H7 (cell line): ENCODE data around the gene PBX3. TPM values are rescaled to one million over a fixed set of nuclear protein-coding genes. Genes with fewer than 3 reads are reported as not detected.
A peak's percentile ranks its signal among the peaks of the same experiment; 100 is the strongest.

Source experiments
- DNase-seq: peaks from one replicate; pipeline ENCODE4 v3.0.0; 2012
- H3K27me3 ChIP-seq: 2 replicates; pipeline ENCODE4 v1.6.0; 2011; ENCODE audit warnings: mild to moderate bottlenecking, low read length; ENCODE audit not compliant: control insufficient read depth, insufficient read depth
- H3K36me3 ChIP-seq: replicated peaks from 2 replicates; pipeline ENCODE4 v1.5.1; 2011; ENCODE audit warnings: low read length; ENCODE audit not compliant: control insufficient read depth, insufficient read depth
- H3K4me3 ChIP-seq: 2 replicates; pipeline ENCODE4 v1.5.1; 2011; ENCODE audit warnings: low read depth, mild to moderate bottlenecking, control low read depth, low read length, moderate library complexity; ENCODE audit not compliant: insufficient read depth
- total RNA-seq: library from RNA; depleted of rRNA; stranded (reverse); fragments of >200 nt; shearing (Covaris generic); gene quantifications from 2 replicates; pipeline ENCODE4 v1.2.3, GENCODE V29; 2014

The PBX3 gene
- total RNA-seq, 1 experiment from 2014 or later, result 46.9 TPM

GRCh38 chr9:125949703-125950460, 202.7 kb downstream of the PBX3 start:
- Histone ChIP-seq H3K36me3 (no peaks in the 10 kb centered on the region), H3K27me3 (no peaks in the 10 kb centered on the region), H3K4me3 (no peak overlapping the region)
- DNase-seq, result no peak

GRCh38 chr9:125950880-125951471, 203.8 kb downstream of the PBX3 start:
- Histone ChIP-seq H3K36me3 (no peaks in the 10 kb centered on the region), H3K27me3 (no peaks in the 10 kb centered on the region), H3K4me3 (no peak overlapping the region)
- DNase-seq, result peak; percentile 65

- DNase-seq, result no peak
- no peaks in the 10 kb centered on the region for H3K27me3 ChIP-seq
- H3K36me3 ChIP-seq, result no peaks in the 10 kb centered on the region
- H3K4me3 ChIP-seq, result no peak overlapping the region
Measured at GRCh38 chr9:125953314-125954019, 206.3 kb downstream of the PBX3 start.

GRCh38 chr9:125956102-125956501, 208.9 kb downstream of the PBX3 start:
- Histone ChIP-seq H3K36me3 (no peaks in the 10 kb centered on the region), H3K4me3 (no peak overlapping the region), H3K27me3 (no peaks in the 10 kb centered on the region)
- DNase-seq, result no peak

GRCh38 chr9:125959315-125959714, 212.1 kb downstream of the PBX3 start:
- Histone ChIP-seq H3K27me3 (no peaks in the 10 kb centered on the region), H3K4me3 (no peak overlapping the region), H3K36me3 (no peaks in the 10 kb centered on the region)
- no peak for DNase-seq

GRCh38 chr9:125959951-125960619, 212.9 kb downstream of the PBX3 start:
- no peak overlapping the region for H3K4me3 ChIP-seq
- no peaks in the 10 kb centered on the region; the same call in none of the 2 replicates for H3K36me3 ChIP-seq
- no peaks in the 10 kb centered on the region for H3K27me3 ChIP-seq
- no peak for DNase-seq

- Histone ChIP-seq H3K4me3 (no peak overlapping the region), H3K27me3 (no peaks in the 10 kb centered on the region), H3K36me3 (no peaks in the 10 kb centered on the region; the same call in none of the 2 replicates)
- no peak for DNase-seq
Measured at GRCh38 chr9:125960626-125961025, 213.5 kb downstream of the PBX3 start.

GRCh38 chr9:125961072-125961471, 213.9 kb downstream of the PBX3 start:
- no peak for DNase-seq
- no peaks in the 10 kb centered on the region for H3K27me3 ChIP-seq
- H3K36me3 ChIP-seq, result no peaks in the 10 kb centered on the region; the same call in none of the 2 replicates
- H3K4me3 ChIP-seq, result no peak overlapping the region

GRCh38 chr9:125963932-125964331, 216.8 kb downstream of the PBX3 start:
- H3K36me3 ChIP-seq, result peaks cover 3% of the 10 kb centered on the region
- DNase-seq, result no peak
- no peak overlapping the region for H3K4me3 ChIP-seq
- no peaks in the 10 kb centered on the region for H3K27me3 ChIP-seq

GRCh38 chr9:125964702-125965225, 217.6 kb downstream of the PBX3 start:
- H3K4me3 ChIP-seq, result no peak overlapping the region
- no peaks in the 10 kb centered on the region for H3K27me3 ChIP-seq
- no peak for DNase-seq
- H3K36me3 ChIP-seq, result peaks cover 3% of the 10 kb centered on the region

GRCh38 chr9:125965477-125965876, 218.3 kb downstream of the PBX3 start:
- Histone ChIP-seq H3K27me3 (no peaks in the 10 kb centered on the region), H3K4me3 (no peak overlapping the region), H3K36me3 (peaks cover 3% of the 10 kb centered on the region)
- DNase-seq, result no peak

GRCh38 chr9:125966466-125966865, 219.3 kb downstream of the PBX3 start:
- Histone ChIP-seq H3K27me3 (no peaks in the 10 kb centered on the region), H3K4me3 (no peak overlapping the region), H3K36me3 (peaks cover 3% of the 10 kb centered on the region)
- DNase-seq, result no peak

- DNase-seq, result no peak
- Histone ChIP-seq H3K36me3 (peaks cover 3% of the 10 kb centered on the region), H3K4me3 (no peak overlapping the region), H3K27me3 (no peaks in the 10 kb centered on the region)
Measured at GRCh38 chr9:125966959-125967711, 220.0 kb downstream of the PBX3 start.
